Measurements from ENCODE around the gene PHF23.

DNA sequence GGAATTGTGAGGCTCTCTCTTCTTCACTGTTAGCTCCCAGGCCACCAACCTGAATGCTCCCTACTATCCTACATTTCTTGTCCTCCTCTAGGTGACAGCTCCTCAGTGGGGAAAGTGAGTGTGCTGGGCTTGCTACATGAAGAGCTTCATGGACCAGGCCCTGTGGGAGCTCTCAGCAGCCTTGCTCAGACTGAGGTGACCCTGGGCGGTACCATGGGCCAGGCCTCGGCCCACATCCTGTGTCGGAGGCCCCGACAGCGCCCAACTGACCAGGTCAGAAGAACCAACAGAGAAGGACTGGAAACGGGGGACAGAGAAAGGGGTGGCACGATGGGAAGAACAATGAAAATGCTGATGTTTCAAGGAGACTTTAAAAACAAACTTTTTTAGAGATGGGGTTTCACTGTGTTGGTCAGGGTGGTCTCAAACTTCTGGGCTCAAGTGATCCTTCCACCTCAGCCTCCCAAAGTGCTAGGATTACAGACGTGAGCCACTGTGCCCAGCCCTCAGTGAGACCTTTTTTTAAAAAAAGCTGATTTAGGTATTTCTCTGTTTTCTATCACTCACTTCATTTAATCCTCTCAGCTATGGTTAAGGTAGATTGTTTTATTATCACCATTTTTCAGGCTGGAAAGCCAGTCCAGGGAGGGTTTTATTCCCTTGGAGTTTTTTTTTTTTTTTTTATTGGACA is 17.7 kb upstream of the PHF23 start:
- TF ChIP-seq TCF7 (CRISPR knock-in tag; IDR thresholded peaks at IDR 0.05; ENCODE audit: low read depth) = no peak
- TF ChIP-seq, protein P1, sequence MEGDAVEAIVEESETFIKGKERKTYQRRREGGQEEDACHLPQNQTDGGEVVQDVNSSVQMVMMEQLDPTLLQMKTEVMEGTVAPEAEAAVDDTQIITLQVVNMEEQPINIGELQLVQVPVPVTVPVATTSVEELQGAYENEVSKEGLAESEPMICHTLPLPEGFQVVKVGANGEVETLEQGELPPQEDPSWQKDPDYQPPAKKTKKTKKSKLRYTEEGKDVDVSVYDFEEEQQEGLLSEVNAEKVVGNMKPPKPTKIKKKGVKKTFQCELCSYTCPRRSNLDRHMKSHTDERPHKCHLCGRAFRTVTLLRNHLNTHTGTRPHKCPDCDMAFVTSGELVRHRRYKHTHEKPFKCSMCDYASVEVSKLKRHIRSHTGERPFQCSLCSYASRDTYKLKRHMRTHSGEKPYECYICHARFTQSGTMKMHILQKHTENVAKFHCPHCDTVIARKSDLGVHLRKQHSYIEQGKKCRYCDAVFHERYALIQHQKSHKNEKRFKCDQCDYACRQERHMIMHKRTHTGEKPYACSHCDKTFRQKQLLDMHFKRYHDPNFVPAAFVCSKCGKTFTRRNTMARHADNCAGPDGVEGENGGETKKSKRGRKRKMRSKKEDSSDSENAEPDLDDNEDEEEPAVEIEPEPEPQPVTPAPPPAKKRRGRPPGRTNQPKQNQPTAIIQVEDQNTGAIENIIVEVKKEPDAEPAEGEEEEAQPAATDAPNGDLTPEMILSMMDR (IDR thresholded peaks at IDR 0.05) = no peak
- no peak for TF ChIP-seq ZBTB21 (CRISPR knock-in tag; IDR thresholded peaks at IDR 0.05; ENCODE audit: borderline replicate concordance)
- TF ChIP-seq GABPB1 (CRISPR knock-in tag; IDR thresholded peaks at IDR 0.05) = no peak
- TF ChIP-seq ZNF263 (CRISPR knock-in tag; IDR thresholded peaks at IDR 0.05; ENCODE audit: low read depth) = no peak
- TF ChIP-seq ZNF121 (CRISPR knock-in tag; IDR thresholded peaks at IDR 0.05) = no peak
- TF ChIP-seq, protein P2, sequence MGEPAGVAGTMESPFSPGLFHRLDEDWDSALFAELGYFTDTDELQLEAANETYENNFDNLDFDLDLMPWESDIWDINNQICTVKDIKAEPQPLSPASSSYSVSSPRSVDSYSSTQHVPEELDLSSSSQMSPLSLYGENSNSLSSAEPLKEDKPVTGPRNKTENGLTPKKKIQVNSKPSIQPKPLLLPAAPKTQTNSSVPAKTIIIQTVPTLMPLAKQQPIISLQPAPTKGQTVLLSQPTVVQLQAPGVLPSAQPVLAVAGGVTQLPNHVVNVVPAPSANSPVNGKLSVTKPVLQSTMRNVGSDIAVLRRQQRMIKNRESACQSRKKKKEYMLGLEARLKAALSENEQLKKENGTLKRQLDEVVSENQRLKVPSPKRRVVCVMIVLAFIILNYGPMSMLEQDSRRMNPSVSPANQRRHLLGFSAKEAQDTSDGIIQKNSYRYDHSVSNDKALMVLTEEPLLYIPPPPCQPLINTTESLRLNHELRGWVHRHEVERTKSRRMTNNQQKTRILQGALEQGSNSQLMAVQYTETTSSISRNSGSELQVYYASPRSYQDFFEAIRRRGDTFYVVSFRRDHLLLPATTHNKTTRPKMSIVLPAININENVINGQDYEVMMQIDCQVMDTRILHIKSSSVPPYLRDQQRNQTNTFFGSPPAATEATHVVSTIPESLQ (CRISPR knock-in tag; IDR thresholded peaks at IDR 0.05) = no peak
